ENCODE data around the gene MLPH. TPM values are rescaled to one million over a fixed set of nuclear protein-coding genes. Genes with fewer than 3 reads are reported as not detected.

MLPH gene
- total RNA-seq, 1 donor from 2014 or later: not detected

DNA sequence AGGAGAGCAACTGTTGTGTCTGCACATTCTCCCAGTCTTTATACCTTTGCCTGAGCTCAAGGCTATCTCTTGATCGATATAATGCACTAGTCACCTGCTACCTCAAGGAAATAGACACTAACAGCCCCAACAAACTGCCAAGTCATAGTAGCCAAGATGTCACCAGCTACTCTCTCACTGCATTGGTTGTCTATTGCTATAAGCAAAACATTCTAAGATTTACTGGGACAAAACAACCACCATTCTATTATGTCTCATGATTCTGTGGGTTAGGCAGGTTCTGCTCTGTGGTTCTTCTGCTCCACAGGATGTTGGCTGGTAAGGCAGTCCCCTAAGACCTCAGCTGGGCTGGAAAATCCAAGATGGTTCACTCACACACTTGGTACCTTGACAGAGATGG lies 28.5 kb upstream of the MLPH start:
- Mint-ChIP-seq H3K4me1 (no peaks in the 10 kb centered on the region), H3K36me3 (ENCODE audit: low read depth) (peaks cover 4% of the 10 kb centered on the region), H3K27ac (ENCODE audit: unreplicated experiment) (no peak overlapping the region)

DNA sequence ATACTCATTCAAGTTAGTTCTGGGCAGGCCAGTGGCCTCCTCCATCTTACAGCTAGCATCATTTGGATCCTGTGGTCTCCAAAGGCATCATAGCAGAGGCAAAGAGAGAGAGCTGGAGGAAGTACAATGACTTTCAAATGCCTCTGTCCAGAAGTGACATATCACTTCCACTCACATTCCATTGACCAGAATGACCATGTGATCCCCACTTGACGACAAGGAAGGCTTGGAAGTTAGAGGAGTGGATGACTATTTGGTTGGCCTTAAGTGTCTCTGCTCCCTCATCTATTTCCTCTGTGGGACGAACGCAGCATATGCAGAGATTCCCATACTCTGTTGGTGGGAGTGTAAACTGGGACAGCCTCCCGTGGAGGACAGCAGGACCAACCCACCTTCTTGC lies 27.8 kb upstream of the MLPH start:
- no peak for DNase-seq (ENCODE audit: low read depth, low spot score)
- Mint-ChIP-seq H3K4me1 (no peaks in the 10 kb centered on the region), H3K27me3 (ENCODE audit: low read depth) (peaks cover 10% of the 10 kb centered on the region), H3K9me3 (peaks cover 7% of the 10 kb centered on the region), H3K27ac (ENCODE audit: unreplicated experiment) (no peak overlapping the region), H3K4me3 (no peak overlapping the region), H3K36me3 (ENCODE audit: low read depth) (peaks cover 4% of the 10 kb centered on the region)
- TF ChIP-seq, protein P1, sequence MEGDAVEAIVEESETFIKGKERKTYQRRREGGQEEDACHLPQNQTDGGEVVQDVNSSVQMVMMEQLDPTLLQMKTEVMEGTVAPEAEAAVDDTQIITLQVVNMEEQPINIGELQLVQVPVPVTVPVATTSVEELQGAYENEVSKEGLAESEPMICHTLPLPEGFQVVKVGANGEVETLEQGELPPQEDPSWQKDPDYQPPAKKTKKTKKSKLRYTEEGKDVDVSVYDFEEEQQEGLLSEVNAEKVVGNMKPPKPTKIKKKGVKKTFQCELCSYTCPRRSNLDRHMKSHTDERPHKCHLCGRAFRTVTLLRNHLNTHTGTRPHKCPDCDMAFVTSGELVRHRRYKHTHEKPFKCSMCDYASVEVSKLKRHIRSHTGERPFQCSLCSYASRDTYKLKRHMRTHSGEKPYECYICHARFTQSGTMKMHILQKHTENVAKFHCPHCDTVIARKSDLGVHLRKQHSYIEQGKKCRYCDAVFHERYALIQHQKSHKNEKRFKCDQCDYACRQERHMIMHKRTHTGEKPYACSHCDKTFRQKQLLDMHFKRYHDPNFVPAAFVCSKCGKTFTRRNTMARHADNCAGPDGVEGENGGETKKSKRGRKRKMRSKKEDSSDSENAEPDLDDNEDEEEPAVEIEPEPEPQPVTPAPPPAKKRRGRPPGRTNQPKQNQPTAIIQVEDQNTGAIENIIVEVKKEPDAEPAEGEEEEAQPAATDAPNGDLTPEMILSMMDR (conservative IDR thresholded peaks at IDR 0.05): no peak

More for the DNA sequence above, 28.5 kb upstream of the MLPH start:
- TF ChIP-seq, protein P1 (conservative IDR thresholded peaks at IDR 0.05): no peak
- Mint-ChIP-seq H3K9me3 (peaks cover 7% of the 10 kb centered on the region), H3K27me3 (ENCODE audit: low read depth) (peaks cover 10% of the 10 kb centered on the region), H3K4me3 (no peak overlapping the region)
- DNase-seq (ENCODE audit: low read depth, low spot score): no peak

DNA sequence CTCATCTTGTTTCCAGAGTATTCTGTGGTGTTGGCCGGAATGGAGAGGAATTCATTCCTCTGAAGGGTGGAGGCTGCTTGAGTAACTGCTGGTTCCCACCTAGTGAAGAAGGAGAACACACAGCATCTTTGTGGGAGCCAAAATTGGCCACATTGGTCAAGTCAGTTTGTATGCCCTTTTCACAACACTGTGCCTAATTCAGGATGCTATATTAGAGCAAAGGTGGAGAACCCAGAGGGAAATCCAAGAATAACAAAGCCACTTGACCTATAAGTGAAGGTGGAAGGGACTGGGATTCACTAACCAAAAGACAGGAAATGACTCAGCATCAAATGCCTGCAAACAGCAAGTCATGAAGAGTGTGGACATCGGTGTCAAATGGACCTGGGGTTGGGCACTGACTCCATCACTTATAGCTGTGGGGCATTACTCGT lies 27.3 kb upstream of the MLPH start:
- peaks cover 4% of the 10 kb centered on the region for H3K36me3 Mint-ChIP-seq (ENCODE audit: low read depth)
- H3K4me3 Mint-ChIP-seq: no peak overlapping the region
- TF ChIP-seq, protein P1 (conservative IDR thresholded peaks at IDR 0.05): no peak
- peaks cover 10% of the 10 kb centered on the region for H3K27me3 Mint-ChIP-seq (ENCODE audit: low read depth)
- H3K27ac Mint-ChIP-seq (ENCODE audit: unreplicated experiment): no peak overlapping the region
- H3K9me3 Mint-ChIP-seq: peaks cover 7% of the 10 kb centered on the region
- no peak for DNase-seq (ENCODE audit: low read depth, low spot score)
- no peaks in the 10 kb centered on the region for H3K4me1 Mint-ChIP-seq

DNA sequence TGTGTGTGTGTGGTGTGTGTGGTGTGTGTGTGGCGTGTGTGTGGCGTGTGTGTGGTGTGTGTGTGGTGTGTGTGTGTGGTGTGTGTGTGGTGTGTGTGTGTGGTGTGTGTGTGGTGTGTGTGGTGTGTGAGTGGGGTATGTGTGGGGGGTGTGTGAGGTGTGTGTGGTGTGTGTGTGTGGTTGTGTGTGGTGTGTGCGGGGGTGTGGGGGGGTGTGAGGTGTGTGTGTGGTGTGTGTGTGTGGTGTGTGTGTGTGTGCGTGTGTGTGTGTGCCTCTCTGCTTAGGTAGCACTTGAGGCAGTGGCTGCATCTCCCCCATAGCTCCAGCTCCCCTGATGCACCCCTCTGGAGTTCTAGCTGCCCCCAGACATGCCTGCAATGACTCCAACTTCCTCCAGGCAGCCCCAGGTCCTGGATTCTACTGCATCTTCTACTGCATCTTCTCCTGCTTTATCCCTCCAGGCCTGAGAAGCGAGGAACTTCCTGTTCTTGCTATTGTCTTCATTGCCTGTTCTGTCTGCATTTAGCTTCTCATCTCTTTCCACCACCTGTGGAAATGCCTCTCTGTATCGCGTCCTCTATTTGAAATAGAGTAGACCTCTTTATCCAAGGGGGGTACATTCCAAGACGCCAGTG lies 22.2 kb upstream of the MLPH start:
- peaks cover 9% of the 10 kb centered on the region for H3K27me3 Mint-ChIP-seq (ENCODE audit: low read depth)
- H3K9me3 Mint-ChIP-seq: peaks cover 4% of the 10 kb centered on the region
- no peak overlapping the region for H3K4me3 Mint-ChIP-seq
- TF ChIP-seq, protein P1 (conservative IDR thresholded peaks at IDR 0.05): no peak
- no peaks in the 10 kb centered on the region for H3K4me1 Mint-ChIP-seq
- H3K36me3 Mint-ChIP-seq (ENCODE audit: low read depth): peaks cover 4% of the 10 kb centered on the region
- H3K27ac Mint-ChIP-seq (ENCODE audit: unreplicated experiment): no peak overlapping the region
- no peak for DNase-seq (ENCODE audit: low read depth, low spot score)

DNA sequence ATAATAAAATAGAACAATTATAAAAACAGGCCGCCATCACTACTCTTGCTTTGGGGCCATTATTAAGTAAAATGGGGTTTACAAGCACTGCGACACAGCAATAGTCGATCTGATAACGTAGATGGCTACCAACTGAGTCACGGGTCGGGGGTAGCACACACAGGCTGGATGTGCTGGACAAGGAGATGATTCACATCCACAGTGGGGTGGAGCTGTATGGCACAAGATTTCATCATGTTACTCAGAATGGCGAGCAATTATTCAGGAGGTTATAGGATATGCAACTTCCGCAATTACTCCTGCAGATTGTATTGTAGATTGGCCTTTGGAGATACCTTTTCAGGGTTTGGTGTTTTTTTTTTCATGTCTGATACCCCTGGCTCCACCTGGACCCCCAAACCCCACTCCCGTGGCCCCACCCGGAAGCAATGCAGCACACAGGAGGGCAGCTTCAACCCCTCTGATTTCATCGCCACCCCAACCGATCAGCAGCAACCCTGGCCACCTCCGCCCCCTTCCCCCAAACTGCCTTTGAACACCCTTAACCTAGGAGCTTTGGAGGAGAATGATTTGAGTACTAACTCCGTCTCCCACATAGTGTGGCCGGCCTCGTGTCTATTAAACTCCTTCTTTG lies 21.4 kb upstream of the MLPH start:
- no peak for DNase-seq (ENCODE audit: low read depth, low spot score)
- TF ChIP-seq, protein P1 (conservative IDR thresholded peaks at IDR 0.05): no peak

More for the DNA sequence above, 21.4 kb upstream of the MLPH start:
- H3K36me3 Mint-ChIP-seq (ENCODE audit: low read depth): peaks cover 4% of the 10 kb centered on the region
- H3K27me3 Mint-ChIP-seq (ENCODE audit: low read depth): peaks cover 9% of the 10 kb centered on the region
- no peaks in the 10 kb centered on the region for H3K9me3 Mint-ChIP-seq
- no peak overlapping the region for H3K4me3 Mint-ChIP-seq
- H3K27ac Mint-ChIP-seq (ENCODE audit: unreplicated experiment): no peak overlapping the region
- H3K4me1 Mint-ChIP-seq: no peaks in the 10 kb centered on the region
